GM12891 (cell line): ENCODE results near the gene ZNHIT3.

ENCODE experiments used
- POLR2A ChIP-seq: IDR thresholded peaks from 2 replicates; pipeline ENCODE4 v1.6.1; 2011; ENCODE audit warnings: low read depth, low read length, control low read depth
- POLR2AphosphoS5 ChIP-seq: IDR thresholded peaks from 2 replicates; pipeline ENCODE4 v1.6.1; 2011; ENCODE audit warnings: low read depth, low read length, control low read depth
- POU2F2 ChIP-seq: IDR thresholded peaks from 2 replicates; pipeline ENCODE4 v1.6.1; 2011; ENCODE audit warnings: low read depth, mild to moderate bottlenecking, control low read depth, low read length, moderate library complexity
- TAF1 ChIP-seq: IDR thresholded peaks from 2 replicates; pipeline ENCODE4 v1.6.1; 2011; ENCODE audit warnings: low read depth, low read length, control low read depth

- TF ChIP-seq POLR2A = no peak
- TF ChIP-seq TAF1 = no peak
- TF ChIP-seq POLR2AphosphoS5 = no peak
- no peak for TF ChIP-seq POU2F2
Measured at GRCh38 chr17:36498155-36498554, 11.7 kb downstream of the ZNHIT3 start.
